CD4-positive, CD25-positive, alpha-beta regulatory T cell (primary cell): ENCODE data around the gene EFNB2. TPM values are rescaled to one million over a fixed set of nuclear protein-coding genes. Genes with fewer than 3 reads are reported as not detected.
A peak's percentile ranks its signal among the peaks of the same experiment; 100 is the strongest.

Experiments used
- ATAC-seq, 2 donors: fragments of 150-1000 bp; cut with Tn5 transposase; one replicate each; pipeline ENCODE4 v1.10.0; 2021; ENCODE audit warnings: low read depth in 2 of 2, moderate number of reproducible peaks in 2 of 2, moderate library complexity in 1 of 2
- DNase-seq, 3 donors: peaks; one replicate each; pipeline versions ENCODE4 v3.0.0 to v3.0.0-alpha.2; 2012 to 2022; ENCODE audit warnings: mixed read lengths in 1 of 3
- H3K27ac ChIP-seq: one replicate; pipeline ENCODE4 v1.7.0; 2013; ENCODE audit warnings: mild to moderate bottlenecking, low read length; ENCODE audit not compliant: insufficient read depth, poor library complexity, severe bottlenecking
- H3K27me3 ChIP-seq: one replicate; pipeline ENCODE4 v1.7.0; 2013; ENCODE audit warnings: low read length; ENCODE audit not compliant: control insufficient read depth, insufficient read depth
- H3K36me3 ChIP-seq: one replicate; pipeline ENCODE4 v1.7.0; 2013; ENCODE audit warnings: mild to moderate bottlenecking, low read length, moderate library complexity; ENCODE audit not compliant: control insufficient read depth, insufficient read depth
- H3K4me1 ChIP-seq: 2 replicates; pipeline ENCODE4 v1.7.0; 2013; ENCODE audit warnings: mild to moderate bottlenecking, low read length; ENCODE audit not compliant: insufficient read depth, control insufficient read depth, poor library complexity, severe bottlenecking
- H3K4me3 ChIP-seq: one replicate; pipeline ENCODE4 v1.7.0; 2013; ENCODE audit warnings: low read depth, mild to moderate bottlenecking, low read length, moderate library complexity
- H3K9me3 ChIP-seq, 2 experiments: 1 replicate in 1 of 2; 2 replicates in 1 of 2; pipeline ENCODE4 v1.7.0; 2013; ENCODE audit warnings: low read length in 2 of 2, mild to moderate bottlenecking in 1 of 2, moderate library complexity in 1 of 2; ENCODE audit not compliant: control insufficient read depth in 2 of 2
- H3K27ac Mint-ChIP-seq, 3 donors: one replicate each; pipeline ENCODE4 v1.8.0; 2020 to 2022; ENCODE audit warnings: mild to moderate bottlenecking in 3 of 3, mixed read lengths in 3 of 3, moderate library complexity in 2 of 3
- H3K27me3 Mint-ChIP-seq: one replicate; pipeline ENCODE4 v1.8.0; 2022; ENCODE audit warnings: mild to moderate bottlenecking, mixed read lengths
- H3K36me3 Mint-ChIP-seq: one replicate; pipeline ENCODE4 v1.8.0; 2020; ENCODE audit warnings: mixed read lengths
- H3K4me1 Mint-ChIP-seq, 4 donors: one replicate each; pipeline ENCODE4 v1.8.0; 2020 to 2022; ENCODE audit warnings: mixed read lengths in 4 of 4, mild to moderate bottlenecking in 1 of 4
- H3K4me3 Mint-ChIP-seq, 4 donors: one replicate each; pipeline ENCODE4 v1.8.0; 2020 to 2022; ENCODE audit warnings: mild to moderate bottlenecking in 4 of 4, mixed read lengths in 4 of 4, moderate library complexity in 3 of 4
- H3K9me3 Mint-ChIP-seq, 7 donors: one replicate each; pipeline ENCODE4 v1.8.0; 2020 to 2022; ENCODE audit warnings: mixed read lengths in 7 of 7, mild to moderate bottlenecking in 3 of 7, moderate library complexity in 2 of 7
- polyA plus RNA-seq, 4 donors: library from polyadenylated mRNA; unstranded; fragments of 300-500 nt; fragmentation: Illumina TruSeq; gene quantifications; one replicate each; pipeline ENCODE4 v1.2.3, GENCODE V29; 2021
- total RNA-seq: library from RNA; stranded (reverse); gene quantifications from one replicate; pipeline ENCODE4 v1.2.3, GENCODE V29; 2022

EFNB2 gene
- total and polyA plus RNA-seq, 5 donors from 2014 or later: 0.20 to 0.49 (median 0.27) TPM; not detected in 2

DNA sequence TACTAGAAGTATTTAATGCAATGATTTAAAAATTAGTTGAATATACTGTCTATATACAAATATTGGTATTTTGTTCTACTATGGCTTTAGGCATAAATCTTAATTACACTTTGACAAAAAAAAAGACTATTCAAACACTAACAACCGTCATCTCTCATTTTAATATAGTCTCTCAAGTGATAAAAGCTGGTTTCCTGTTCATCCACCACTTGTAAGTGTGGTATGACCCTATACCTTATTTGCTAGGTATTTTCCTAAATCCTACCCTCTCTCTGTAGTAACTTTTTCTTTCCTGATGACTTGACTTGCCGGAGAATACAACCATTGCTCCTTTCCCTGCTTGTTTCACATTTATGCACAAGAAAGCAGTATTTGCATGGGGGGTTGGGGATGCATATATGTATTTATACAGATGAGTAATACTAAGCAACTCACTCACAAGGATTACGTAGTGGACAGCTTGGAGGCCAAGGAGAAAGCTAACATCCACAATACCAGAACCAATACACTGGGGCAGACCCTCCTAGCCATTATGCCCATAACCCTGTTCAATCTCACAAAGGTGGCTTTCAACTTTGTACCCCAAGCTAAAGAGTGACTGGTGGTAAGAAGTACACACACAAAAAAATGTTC, 12.7 kb upstream of the EFNB2 start:
- Mint-ChIP-seq H3K27ac (no peak overlapping the region), H3K27me3 (no peaks in the 10 kb centered on the region), H3K4me1 (peaks cover 24 to 39% (median 32%) of the 10 kb centered on the region in 4 donors), H3K36me3 (peaks cover 19% of the 10 kb centered on the region), H3K4me3 (no peak overlapping the region), H3K9me3 (no peaks in the 10 kb centered on the region)
- H3K4me1 ChIP-seq: no peaks in the 10 kb centered on the region
- H3K27me3 ChIP-seq: no peaks in the 10 kb centered on the region
- DNase-seq (no peak), ATAC-seq (no peak)
- H3K27ac ChIP-seq: no peak overlapping the region
- H3K36me3 ChIP-seq: peaks cover 72% of the 10 kb centered on the region
- no peaks in the 10 kb centered on the region for H3K9me3 ChIP-seq
- no peak overlapping the region for H3K4me3 ChIP-seq

DNA sequence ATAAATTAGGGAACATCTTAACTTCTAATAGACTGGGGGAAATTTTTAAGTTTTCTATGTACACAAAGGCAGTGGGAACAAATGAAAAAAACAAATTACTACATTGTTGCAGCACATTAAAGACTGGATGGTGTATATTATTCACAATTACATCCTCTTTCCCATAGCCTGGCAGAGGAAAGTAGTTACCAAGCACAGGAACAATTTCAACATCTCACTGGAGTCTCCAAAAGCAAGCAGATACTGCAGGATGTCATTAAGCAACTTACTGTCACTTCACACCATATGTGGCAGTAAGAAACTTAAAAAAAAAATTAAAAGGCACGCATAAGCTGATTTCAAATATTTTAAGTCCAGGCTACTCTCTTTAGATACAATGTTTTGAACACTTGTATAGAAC, 6.4 kb upstream of the EFNB2 start:
- H3K4me3 ChIP-seq: no peak overlapping the region
- no peak for ATAC-seq
- no peak overlapping the region for H3K27ac Mint-ChIP-seq
- no peaks in the 10 kb centered on the region for H3K4me1 ChIP-seq
- no peak overlapping the region for H3K4me3 Mint-ChIP-seq
- peaks cover 8% of the 10 kb centered on the region for H3K36me3 Mint-ChIP-seq
- no peaks in the 10 kb centered on the region for H3K27me3 ChIP-seq
- peaks cover 0 to 12% (median 3%) of the 10 kb centered on the region in 4 donors for H3K4me1 Mint-ChIP-seq
- H3K27ac ChIP-seq: no peak overlapping the region
- no peaks in the 10 kb centered on the region for H3K27me3 Mint-ChIP-seq
- no peaks in the 10 kb centered on the region for H3K9me3 Mint-ChIP-seq
- no peaks in the 10 kb centered on the region for H3K9me3 ChIP-seq
- DNase-seq: no peak
- peaks cover 56% of the 10 kb centered on the region for H3K36me3 ChIP-seq

DNA sequence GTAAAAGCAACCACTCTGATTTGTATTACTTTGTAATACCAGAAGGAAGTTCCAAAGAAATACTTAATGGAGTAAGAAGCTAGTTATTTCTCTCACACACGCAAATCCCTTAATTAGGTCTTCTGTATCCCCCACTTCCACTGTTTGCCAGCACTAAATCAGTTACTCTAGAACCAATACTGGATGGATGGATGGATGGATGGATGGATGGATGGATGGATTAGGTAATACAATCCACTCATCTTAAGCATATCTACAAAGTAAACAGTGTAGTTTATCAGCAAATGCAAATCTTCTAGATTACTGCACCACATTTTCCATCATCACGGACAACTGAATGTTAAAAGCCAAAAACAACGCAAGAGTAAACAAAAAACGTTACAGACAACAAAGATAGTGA, 5.2 kb upstream of the EFNB2 start:
- no peak for DNase-seq
- H3K27ac Mint-ChIP-seq: no peak overlapping the region

DNA sequence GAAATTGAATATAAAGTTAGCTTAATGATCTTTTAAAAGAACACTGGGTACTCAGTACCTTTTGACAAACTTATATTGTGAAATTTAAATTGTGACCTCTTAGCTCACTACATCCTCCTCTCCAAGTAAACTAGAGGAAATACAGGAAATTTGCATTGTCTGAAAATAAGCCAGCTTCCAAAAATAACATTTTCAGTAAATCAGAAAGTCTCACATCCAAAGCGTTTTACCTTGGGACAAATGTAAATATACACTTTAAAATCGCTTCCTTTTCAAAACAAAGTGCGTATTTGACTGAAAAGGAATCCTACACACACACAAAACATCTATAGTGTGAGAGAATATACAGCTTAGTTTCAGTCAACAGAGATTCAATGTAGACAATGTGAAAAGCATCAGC, 2.1 kb upstream of the EFNB2 start:
- peaks cover 8% of the 10 kb centered on the region for H3K36me3 Mint-ChIP-seq

More for the DNA sequence above, 5.2 kb upstream of the EFNB2 start:
- Histone ChIP-seq H3K27ac (no peak overlapping the region), H3K4me1 (peaks cover 10% of the 10 kb centered on the region), H3K36me3 (peaks cover 44% of the 10 kb centered on the region), H3K27me3 (no peaks in the 10 kb centered on the region), H3K4me3 (no peak overlapping the region), H3K9me3 (no peaks in the 10 kb centered on the region)
- H3K27me3 Mint-ChIP-seq: peaks cover 8% of the 10 kb centered on the region
- ATAC-seq: no peak
- no peak overlapping the region for H3K4me3 Mint-ChIP-seq
- no peaks in the 10 kb centered on the region for H3K9me3 Mint-ChIP-seq
- H3K4me1 Mint-ChIP-seq: peaks cover 3 to 16% (median 8%) of the 10 kb centered on the region in 4 donors
- H3K36me3 Mint-ChIP-seq: peaks cover 8% of the 10 kb centered on the region

DNA sequence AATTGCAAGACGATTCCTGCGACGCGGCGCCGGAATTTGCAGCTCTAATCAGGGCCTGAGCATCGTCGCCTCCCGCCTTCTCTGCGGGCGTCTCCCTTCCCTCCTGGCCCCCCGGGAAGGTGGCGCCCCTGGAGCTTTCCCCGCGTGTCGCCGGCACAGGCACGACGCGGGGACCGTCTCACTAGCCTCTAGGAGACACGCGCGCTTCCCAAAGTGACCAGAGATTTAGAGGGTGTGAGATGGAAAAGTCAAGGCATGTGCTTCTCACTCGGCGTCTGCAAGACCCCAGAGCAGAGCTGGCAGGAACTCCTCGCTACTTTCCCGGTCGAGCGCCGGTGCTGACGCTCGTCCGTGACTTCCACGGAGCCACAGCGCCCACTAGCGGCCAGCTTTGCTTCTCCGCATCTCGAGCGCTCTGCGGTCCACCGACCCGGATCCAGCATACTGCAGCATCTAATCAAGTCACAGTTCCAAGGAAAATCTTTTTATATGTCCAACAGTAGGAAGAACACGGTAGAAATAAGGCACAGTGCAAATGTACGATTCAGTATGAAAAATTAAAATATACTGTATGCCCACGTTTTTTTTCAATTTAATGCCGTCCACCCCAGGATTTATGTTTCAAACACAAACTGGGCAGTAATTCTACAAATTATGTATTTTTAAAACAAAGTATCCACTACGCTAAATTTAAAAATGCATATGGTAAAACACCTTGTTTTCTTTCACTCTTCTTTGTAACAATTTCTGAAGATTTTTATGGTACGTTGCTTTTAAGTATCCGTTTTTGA, 977 bp upstream of the EFNB2 start:
- Mint-ChIP-seq H3K27ac (peak overlapping the region in 2 of 3 donors; percentile 20 to 93), H3K36me3 (peaks cover 3% of the 10 kb centered on the region), H3K27me3 (peaks cover 33% of the 10 kb centered on the region), H3K4me3 (peak overlapping the region; percentile 91 to 97 (median 96)), H3K4me1 (peaks cover 9 to 25% (median 18%) of the 10 kb centered on the region in 4 donors), H3K9me3 (peaks cover 0 to 1% (median 0%) of the 10 kb centered on the region in 7 donors)
- peak; percentile 35 to 38 for ATAC-seq
- Histone ChIP-seq H3K36me3 (peaks cover 9% of the 10 kb centered on the region), H3K4me3 (peak overlapping the region; percentile 65), H3K27ac (no peak overlapping the region), H3K27me3 (peaks cover 18% of the 10 kb centered on the region), H3K9me3 (no peaks in the 10 kb centered on the region), H3K4me1 (peaks cover 34% of the 10 kb centered on the region)
- DNase-seq: peak; percentile 73 to 83 (median 82)

More for the DNA sequence above, 2.1 kb upstream of the EFNB2 start:
- peaks cover 33% of the 10 kb centered on the region for H3K4me1 ChIP-seq
- Mint-ChIP-seq H3K4me1 (peaks cover 9 to 24% (median 17%) of the 10 kb centered on the region in 4 donors), H3K27me3 (peaks cover 22% of the 10 kb centered on the region), H3K27ac (no peak overlapping the region), H3K4me3 (peak overlapping the region; percentile 46 to 96 (median 58)), H3K9me3 (no peaks in the 10 kb centered on the region)
- H3K9me3 ChIP-seq: no peaks in the 10 kb centered on the region
- no peak overlapping the region for H3K27ac ChIP-seq
- no peak for DNase-seq
- peaks cover 8% of the 10 kb centered on the region for H3K27me3 ChIP-seq
- H3K4me3 ChIP-seq: no peak overlapping the region
- no peak for ATAC-seq
- H3K36me3 ChIP-seq: peaks cover 16% of the 10 kb centered on the region

DNA sequence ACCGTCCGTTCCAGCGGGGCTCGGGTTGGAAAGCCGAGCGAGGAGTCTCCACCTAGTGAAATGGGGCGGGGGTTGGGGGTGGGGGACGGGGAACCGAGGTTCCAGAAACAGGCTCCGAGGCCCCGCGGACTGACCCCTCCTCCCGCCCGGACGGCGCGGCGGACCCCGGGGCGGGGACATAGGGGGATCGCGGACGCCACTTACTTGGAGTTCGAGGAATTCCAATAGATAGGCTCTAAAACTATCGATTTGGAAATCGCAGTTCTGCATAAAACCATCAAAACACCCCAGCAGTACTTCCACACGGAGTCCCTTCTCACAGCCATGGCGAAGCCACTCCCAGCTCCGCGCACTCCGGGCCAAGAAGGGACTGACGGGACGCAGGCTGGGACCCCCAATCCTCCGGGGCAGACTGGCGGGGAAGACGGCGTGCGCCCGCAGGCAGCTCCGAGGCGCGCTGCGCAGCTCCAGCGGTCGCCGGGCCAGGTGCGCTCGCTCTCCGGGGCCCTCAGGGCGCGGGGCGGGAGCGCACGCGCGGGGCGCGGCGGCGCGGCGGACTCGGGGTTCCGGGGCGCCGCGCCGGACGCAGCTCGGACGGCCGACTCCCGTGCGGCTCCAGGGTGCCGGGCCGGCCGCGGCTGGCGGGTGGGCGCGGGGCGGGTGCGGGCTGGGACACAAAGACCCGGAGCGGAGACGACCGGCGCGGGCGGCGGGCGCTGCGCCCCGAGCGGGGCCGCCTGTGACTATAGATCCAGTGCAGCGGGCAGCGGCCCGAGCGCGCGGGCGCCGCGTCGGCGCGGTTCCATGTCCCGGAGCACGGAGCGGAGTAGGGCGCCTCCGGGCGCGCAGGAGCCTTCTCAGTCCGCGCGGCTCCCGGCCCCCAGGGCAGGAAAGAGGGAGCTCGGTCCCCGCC, 567 bp downstream of the EFNB2 start:
- H3K9me3 Mint-ChIP-seq: peaks cover 0 to 1% (median 0%) of the 10 kb centered on the region in 7 donors
- H3K4me3 Mint-ChIP-seq: peak overlapping the region in 3 of 4 donors; percentile 79 to 86 (median 83)
- DNase-seq (peak; percentile 3 to 35 (median 22)), ATAC-seq (peak; percentile 3 to 9)
- no peaks in the 10 kb centered on the region for H3K36me3 ChIP-seq
- H3K36me3 Mint-ChIP-seq: no peaks in the 10 kb centered on the region
- peaks cover 34% of the 10 kb centered on the region for H3K4me1 ChIP-seq
- H3K27me3 ChIP-seq: peaks cover 31% of the 10 kb centered on the region
- peaks cover 9 to 25% (median 16%) of the 10 kb centered on the region in 4 donors for H3K4me1 Mint-ChIP-seq
- H3K9me3 ChIP-seq: no peaks in the 10 kb centered on the region
- no peak overlapping the region for H3K27ac ChIP-seq
- peaks cover 48% of the 10 kb centered on the region for H3K27me3 Mint-ChIP-seq
- no peak overlapping the region for H3K27ac Mint-ChIP-seq
- H3K4me3 ChIP-seq: peak overlapping the region; percentile 41

DNA sequence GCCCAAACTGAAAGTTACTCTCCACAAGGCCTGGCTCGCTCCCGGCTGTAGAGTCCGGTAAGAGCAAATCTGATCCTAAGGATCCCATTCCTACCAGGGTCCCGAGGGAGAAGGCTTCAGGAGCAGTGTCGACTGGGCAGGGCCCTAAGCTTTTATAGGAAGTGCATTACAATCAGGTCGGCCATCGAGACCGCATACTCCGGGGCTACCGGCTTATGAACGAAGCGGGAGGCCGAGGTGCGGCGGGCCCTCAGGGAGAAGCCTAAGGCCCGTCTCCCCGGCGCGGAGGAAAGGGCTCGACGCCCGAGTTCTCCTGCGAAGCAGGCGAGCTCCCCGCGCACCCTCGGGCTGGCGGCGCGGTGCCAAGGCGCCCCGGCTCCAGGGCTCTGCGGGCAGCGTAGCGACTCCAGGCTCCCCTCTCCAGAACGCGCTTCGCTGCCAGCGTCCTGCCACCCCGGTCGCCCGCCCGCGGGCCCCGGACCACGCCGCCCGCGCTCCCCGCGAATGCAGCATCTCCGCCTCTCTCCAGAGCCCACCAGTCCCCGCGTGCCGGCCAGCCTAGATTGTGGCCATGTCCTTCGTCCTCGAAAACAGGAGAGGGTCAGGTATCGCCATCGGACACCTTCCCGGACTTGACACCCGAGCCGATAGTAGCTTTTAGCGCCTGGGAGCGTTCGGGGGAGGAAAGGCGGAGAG, 1.4 kb downstream of the EFNB2 start:
- peak overlapping the region; percentile 78 to 95 (median 79) for H3K4me3 Mint-ChIP-seq
- H3K9me3 Mint-ChIP-seq: peaks cover 0 to 1% (median 0%) of the 10 kb centered on the region in 7 donors
- H3K4me1 ChIP-seq: peaks cover 34% of the 10 kb centered on the region
- ATAC-seq (no peak), DNase-seq (peak; percentile 4 to 21 (median 20))
- H3K36me3 Mint-ChIP-seq: no peaks in the 10 kb centered on the region
- H3K4me1 Mint-ChIP-seq: peaks cover 9 to 25% (median 16%) of the 10 kb centered on the region in 4 donors
- H3K27me3 Mint-ChIP-seq: peaks cover 56% of the 10 kb centered on the region
- H3K27ac Mint-ChIP-seq: no peak overlapping the region
- no peak overlapping the region for H3K27ac ChIP-seq
- H3K9me3 ChIP-seq: no peaks in the 10 kb centered on the region
- peaks cover 34% of the 10 kb centered on the region for H3K27me3 ChIP-seq
- H3K36me3 ChIP-seq: no peaks in the 10 kb centered on the region
- H3K4me3 ChIP-seq: peak overlapping the region; percentile 57
